Activated naive CD8-positive, alpha-beta T cell (primary cell): ENCODE data around the gene PYGB.
A peak's percentile ranks its signal among the peaks of the same experiment; 100 is the strongest.
"Not testable (repeated sequence)": the region's sequence is repeated elsewhere in the genome, so short reads cannot be mapped to it uniquely, and the experiment has no call there.

Source experiments
- H3K27ac Mint-ChIP-seq: one replicate; pipeline ENCODE4 v1.8.0; 2021; ENCODE audit warnings: mixed read lengths
- H3K27me3 Mint-ChIP-seq: one replicate; pipeline ENCODE4 v1.8.0; 2021; ENCODE audit warnings: mixed read lengths
- H3K36me3 Mint-ChIP-seq: one replicate; pipeline ENCODE4 v1.8.0; 2021; ENCODE audit warnings: mixed read lengths
- H3K4me1 Mint-ChIP-seq: one replicate; pipeline ENCODE4 v1.8.0; 2021; ENCODE audit warnings: low read depth, mixed read lengths
- H3K4me3 Mint-ChIP-seq: one replicate; pipeline ENCODE4 v1.8.0; 2021; ENCODE audit warnings: mild to moderate bottlenecking, mixed read lengths
- H3K9me3 Mint-ChIP-seq: one replicate; pipeline ENCODE4 v1.8.0; 2021; ENCODE audit warnings: low read depth, mixed read lengths

Gene PYGB

GRCh38 chr20:25317351-25318075 is 69.6 kb downstream of the PYGB start:
- no peak overlapping the region for H3K4me3 Mint-ChIP-seq
- H3K27me3 Mint-ChIP-seq: no peaks in the 10 kb centered on the region
- H3K27ac Mint-ChIP-seq: peak overlapping the region; percentile 28
- peaks cover 12% of the 10 kb centered on the region for H3K4me1 Mint-ChIP-seq
- peaks cover 5% of the 10 kb centered on the region for H3K36me3 Mint-ChIP-seq
- no peaks in the 10 kb centered on the region for H3K9me3 Mint-ChIP-seq

- Mint-ChIP-seq H3K4me3 (no peak overlapping the region), H3K27ac (no peak overlapping the region), H3K27me3 (no peaks in the 10 kb centered on the region), H3K4me1 (peaks cover 15% of the 10 kb centered on the region), H3K36me3 (peaks cover 5% of the 10 kb centered on the region), H3K9me3 (no peaks in the 10 kb centered on the region)
Measured at GRCh38 chr20:25318471-25319240, 70.8 kb downstream of the PYGB start.

- Mint-ChIP-seq H3K27ac (no peak overlapping the region), H3K36me3 (peaks cover 5% of the 10 kb centered on the region), H3K4me1 (peaks cover 16% of the 10 kb centered on the region), H3K9me3 (no peaks in the 10 kb centered on the region), H3K27me3 (no peaks in the 10 kb centered on the region), H3K4me3 (no peak overlapping the region)
Measured at GRCh38 chr20:25319241-25320034, 71.6 kb downstream of the PYGB start.

GRCh38 chr20:25320035-25320800 is 72.3 kb downstream of the PYGB start:
- no peaks in the 10 kb centered on the region for H3K9me3 Mint-ChIP-seq
- H3K27ac Mint-ChIP-seq: no peak overlapping the region
- H3K27me3 Mint-ChIP-seq: no peaks in the 10 kb centered on the region
- H3K4me1 Mint-ChIP-seq: peaks cover 16% of the 10 kb centered on the region
- H3K4me3 Mint-ChIP-seq: no peak overlapping the region
- peaks cover 5% of the 10 kb centered on the region for H3K36me3 Mint-ChIP-seq

GRCh38 chr20:25321262-25321831 is 73.5 kb downstream of the PYGB start:
- Mint-ChIP-seq H3K27me3 (no peaks in the 10 kb centered on the region), H3K4me3 (no peak overlapping the region), H3K9me3 (no peaks in the 10 kb centered on the region), H3K27ac (no peak overlapping the region), H3K36me3 (peaks cover 2% of the 10 kb centered on the region), H3K4me1 (peaks cover 17% of the 10 kb centered on the region)

- H3K27me3 Mint-ChIP-seq: no peaks in the 10 kb centered on the region
- H3K27ac Mint-ChIP-seq: no peak overlapping the region
- H3K36me3 Mint-ChIP-seq: peaks cover 2% of the 10 kb centered on the region
- H3K9me3 Mint-ChIP-seq: no peaks in the 10 kb centered on the region
- no peak overlapping the region for H3K4me3 Mint-ChIP-seq
- H3K4me1 Mint-ChIP-seq: peaks cover 17% of the 10 kb centered on the region
Measured at GRCh38 chr20:25321991-25322390, 74.1 kb downstream of the PYGB start.

GRCh38 chr20:25323496-25324246 is 75.8 kb downstream of the PYGB start:
- H3K4me3 Mint-ChIP-seq: no peak overlapping the region
- no peaks in the 10 kb centered on the region for H3K27me3 Mint-ChIP-seq
- no peak overlapping the region for H3K27ac Mint-ChIP-seq
- H3K36me3 Mint-ChIP-seq: peaks cover 4% of the 10 kb centered on the region
- H3K9me3 Mint-ChIP-seq: no peaks in the 10 kb centered on the region
- H3K4me1 Mint-ChIP-seq: peaks cover 12% of the 10 kb centered on the region

GRCh38 chr20:25324412-25324811 is 76.5 kb downstream of the PYGB start:
- Mint-ChIP-seq H3K27ac (no peak overlapping the region), H3K36me3 (peaks cover 6% of the 10 kb centered on the region), H3K4me3 (no peak overlapping the region), H3K9me3 (no peaks in the 10 kb centered on the region), H3K27me3 (no peaks in the 10 kb centered on the region), H3K4me1 (peaks cover 13% of the 10 kb centered on the region)

GRCh38 chr20:25325073-25325472 is 77.2 kb downstream of the PYGB start:
- Mint-ChIP-seq H3K27me3 (no peaks in the 10 kb centered on the region), H3K4me1 (peaks cover 15% of the 10 kb centered on the region), H3K4me3 (no peak overlapping the region), H3K27ac (no peak overlapping the region), H3K36me3 (peaks cover 11% of the 10 kb centered on the region), H3K9me3 (no peaks in the 10 kb centered on the region)

GRCh38 chr20:25325997-25326396 is 78.1 kb downstream of the PYGB start:
- H3K27ac Mint-ChIP-seq: no peak overlapping the region
- no peak overlapping the region for H3K4me3 Mint-ChIP-seq
- no peaks in the 10 kb centered on the region for H3K9me3 Mint-ChIP-seq
- no peaks in the 10 kb centered on the region for H3K27me3 Mint-ChIP-seq
- peaks cover 11% of the 10 kb centered on the region for H3K36me3 Mint-ChIP-seq
- H3K4me1 Mint-ChIP-seq: peaks cover 20% of the 10 kb centered on the region

GRCh38 chr20:25327521-25328235 is 79.8 kb downstream of the PYGB start:
- H3K4me1 Mint-ChIP-seq: peaks cover 22% of the 10 kb centered on the region
- H3K36me3 Mint-ChIP-seq: peaks cover 11% of the 10 kb centered on the region
- no peaks in the 10 kb centered on the region for H3K27me3 Mint-ChIP-seq
- no peaks in the 10 kb centered on the region for H3K9me3 Mint-ChIP-seq
- H3K27ac Mint-ChIP-seq: no peak overlapping the region
- no peak overlapping the region for H3K4me3 Mint-ChIP-seq

- Mint-ChIP-seq H3K27ac (no peak overlapping the region), H3K9me3 (no peaks in the 10 kb centered on the region), H3K4me1 (peaks cover 19% of the 10 kb centered on the region), H3K36me3 (peaks cover 11% of the 10 kb centered on the region), H3K27me3 (no peaks in the 10 kb centered on the region), H3K4me3 (no peak overlapping the region)
Measured at GRCh38 chr20:25328954-25329498, 81.1 kb downstream of the PYGB start.

- H3K9me3 Mint-ChIP-seq, H3K4me3 Mint-ChIP-seq, H3K27me3 Mint-ChIP-seq, H3K27ac Mint-ChIP-seq: not testable (repeated sequence)
- Mint-ChIP-seq H3K36me3 (peaks cover 10% of the 10 kb centered on the region), H3K4me1 (peaks cover 10% of the 10 kb centered on the region)
Measured at GRCh38 chr20:25334972-25335371, 87.1 kb downstream of the PYGB start.
